GM08714 (cell line): ENCODE results near the gene LOXL1.

Source experiments
- H3K4me3 ChIP-seq: fragments of 200-500 bp; sonication (Bioruptor generic); 2 replicates; pipeline ENCODE4 v1.5.1; 2014; ENCODE audit warnings: mild to moderate bottlenecking, low read length, inconsistent platforms
- ZNF274 ChIP-seq: IDR thresholded peaks from 2 replicates; pipeline ENCODE4 v1.6.1; 2012; ENCODE audit warnings: mild to moderate bottlenecking, low read depth, low read length

The LOXL1 gene

GRCh38 chr15:73989001-73989798 lies 62.9 kb downstream of the LOXL1 start:
- no peak overlapping the region for H3K4me3 ChIP-seq
- TF ChIP-seq ZNF274, result no peak

GRCh38 chr15:73990250-73991005 lies 64.2 kb downstream of the LOXL1 start:
- TF ChIP-seq ZNF274, result no peak
- H3K4me3 ChIP-seq, result no peak overlapping the region

- H3K4me3 ChIP-seq, result peak overlapping the region; percentile 79
- no peak for TF ChIP-seq ZNF274
Observed at GRCh38 chr15:73991260-73991659, 65.0 kb downstream of the LOXL1 start.

GRCh38 chr15:73991726-73992593 lies 65.7 kb downstream of the LOXL1 start, which contains the start of gene STOML1:
Gene STOML1 (minus strand): TSS chr15:73992295. CDS start chr15:73992223, 72 bp downstream.
- no peak for TF ChIP-seq ZNF274
- peak within 1 kb of the TSS; percentile 79 for H3K4me3 ChIP-seq

GRCh38 chr15:73992594-73992898 lies 66.3 kb downstream of the LOXL1 start:
- TF ChIP-seq ZNF274, result no peak
- H3K4me3 ChIP-seq, result no peak overlapping the region; the same call in 1 of the 2 replicates

GRCh38 chr15:73993211-73993994 lies 67.1 kb downstream of the LOXL1 start:
- H3K4me3 ChIP-seq, result peak overlapping the region; percentile 97; the same call in 1 of the 2 replicates

GRCh38 chr15:73994413-73994883 lies 68.2 kb downstream of the LOXL1 start, which contains the start of gene PML:
Gene PML (plus strand): TSS chr15:73994716. CDS start chr15:73994813, 97 bp downstream.
- no peak for TF ChIP-seq ZNF274
- H3K4me3 ChIP-seq, result peak within 1 kb of the TSS; percentile 97

More at GRCh38 chr15:73993211-73993994, 67.1 kb downstream of the LOXL1 start:
- no peak for TF ChIP-seq ZNF274

GRCh38 chr15:73994912-73995622 lies 68.8 kb downstream of the LOXL1 start:
- TF ChIP-seq ZNF274, result no peak

GRCh38 chr15:73996267-73996666 lies 70.0 kb downstream of the LOXL1 start:
- H3K4me3 ChIP-seq, result peak overlapping the region; percentile 97; the same call in 1 of the 2 replicates

More at GRCh38 chr15:73994912-73995622, 68.8 kb downstream of the LOXL1 start:
- H3K4me3 ChIP-seq, result peak overlapping the region; percentile 97

GRCh38 chr15:73996939-73997338 lies 70.7 kb downstream of the LOXL1 start:
- TF ChIP-seq ZNF274, result no peak
- peak overlapping the region; percentile 64 for H3K4me3 ChIP-seq

More at GRCh38 chr15:73996267-73996666, 70.0 kb downstream of the LOXL1 start:
- TF ChIP-seq ZNF274, result no peak

- H3K4me3 ChIP-seq, result no peak overlapping the region; the same call in 1 of the 2 replicates
- TF ChIP-seq ZNF274, result no peak
Observed at GRCh38 chr15:73997986-73998385, 71.7 kb downstream of the LOXL1 start.
